HepG2 (cell line): ENCODE measurements around the gene NFIL3. TPM values are rescaled to one million over a fixed set of nuclear protein-coding genes. Genes with fewer than 3 reads are reported as not detected.

Source experiments
- ARID4A ChIP-seq: sonication (generic); formaldehyde crosslinking; IDR thresholded peaks from 2 replicates; pipeline ENCODE4 v1.5.0; 2020; ENCODE audit warnings: mild to moderate bottlenecking, missing genetic modification reagents, borderline replicate concordance
- BATF2 ChIP-seq: sonication (generic); formaldehyde crosslinking; IDR thresholded peaks from 2 replicates; pipeline ENCODE4 v1.8.0; 2022; ENCODE audit warnings: mild to moderate bottlenecking, missing genetic modification reagents, moderate library complexity
- BRCA1 ChIP-seq: sonication (generic); formaldehyde crosslinking; IDR thresholded peaks from 2 replicates; pipeline ENCODE4 v1.4.0; 2020; ENCODE audit warnings: missing genetic modification reagents
- CCAR2 ChIP-seq: fragments of 200-400 bp; formaldehyde crosslinking; optimal IDR thresholded peaks from 2 replicates; pipeline ENCODE3; 2018; ENCODE audit warnings: low read depth, mild to moderate bottlenecking, low read length, moderate library complexity
- HMG20B ChIP-seq: conservative IDR thresholded peaks from 2 replicates; pipeline ENCODE4 v1.6.1; 2016; ENCODE audit warnings: missing genetic modification reagents, missing compliant biosample characterization
- NFIB ChIP-seq: sonication (generic); formaldehyde crosslinking; IDR thresholded peaks from 2 replicates; pipeline ENCODE4 v1.9.0; 2021; ENCODE audit warnings: missing genetic modification reagents, mild to moderate bottlenecking, borderline replicate concordance
- NFYC ChIP-seq: IDR thresholded peaks from 2 replicates; pipeline ENCODE4 v1.6.1; 2016; ENCODE audit warnings: missing genetic modification reagents, missing compliant biosample characterization
- POLR2AphosphoS2 ChIP-seq: IDR thresholded peaks from 2 replicates; pipeline ENCODE4 v1.6.1; 2011; ENCODE audit warnings: low read depth, low read length, improper control_type of control experiment
- SMARCC2 ChIP-seq: fragments of 450-650 bp; IDR thresholded peaks from 2 replicates; pipeline ENCODE4 v1.6.1; 2017; ENCODE audit warnings: antibody characterized with exemption, mild to moderate bottlenecking
- ZC3H4 ChIP-seq: sonication (generic); formaldehyde crosslinking; IDR thresholded peaks from 2 replicates; pipeline ENCODE4 v1.4.0; 2020; ENCODE audit warnings: missing genetic modification reagents, borderline replicate concordance
- ZNF18 ChIP-seq: sonication (generic); formaldehyde crosslinking; IDR thresholded peaks from 2 replicates; pipeline ENCODE4 v1.8.0; 2022; ENCODE audit warnings: mild to moderate bottlenecking, missing genetic modification reagents; ENCODE audit not compliant: insufficient replicate concordance
- ZNF430 ChIP-seq: sonication (generic); formaldehyde crosslinking; IDR thresholded peaks from 2 replicates; pipeline ENCODE4 v1.9.0; 2021; ENCODE audit warnings: mild to moderate bottlenecking, missing genetic modification reagents
- ZNF460 ChIP-seq: sonication (generic); formaldehyde crosslinking; IDR thresholded peaks from 2 replicates; pipeline ENCODE4 v1.5.1; 2020; ENCODE audit warnings: missing genetic modification reagents, mild to moderate bottlenecking, borderline replicate concordance
- ZNF646 ChIP-seq: sonication (generic); formaldehyde crosslinking; IDR thresholded peaks from 2 replicates; pipeline ENCODE4 v1.9.0; 2021; ENCODE audit warnings: mild to moderate bottlenecking, missing genetic modification reagents
- ZNF740 ChIP-seq: sonication (generic); formaldehyde crosslinking; IDR thresholded peaks from 2 replicates; pipeline ENCODE4 v1.4.0; 2020; ENCODE audit warnings: missing genetic modification reagents
- ZSCAN21 ChIP-seq: sonication (generic); formaldehyde crosslinking; IDR thresholded peaks from 2 replicates; pipeline ENCODE4 v1.8.0; 2022; ENCODE audit warnings: mild to moderate bottlenecking, missing genetic modification reagents, moderate library complexity, borderline replicate concordance
- polyA plus RNA-seq, 8 experiments: library from polyadenylated mRNA; depleted of rRNA in 3 of 8; stranded (reverse) in 7 of 8; unstranded in 1 of 8; fragments of >200 nt; fragmentation: Illumina TruSeq in 4 of 8; extraction: Trizol in 4 of 8; gene quantifications; 2 replicates each; pipeline versions ENCODE4 v1.2.1 to v1.2.3, GENCODE V29; 2011 to 2016; ENCODE audit warnings: low read depth in 4 of 8, missing spikeins in 1 of 8, mixed read lengths in 1 of 8; ENCODE audit not compliant: insufficient read depth in 1 of 8
- total RNA-seq, 5 experiments: library from RNA; depleted of rRNA; stranded (reverse); fragments of >200 nt; fragmentation: Illumina TruSeq; extraction: Trizol; gene quantifications; 2 replicates each; pipeline ENCODE4 v1.2.3, GENCODE V29; 2016; ENCODE audit warnings: low read depth in 1 of 5

The NFIL3 gene
- total and polyA plus RNA-seq, 2 of the 13 experiments (the other 11 are each of a cell fraction or from before 2014, with no cell fraction given), result 46.6 to 54.2 TPM

GRCh38 chr9:91395106-91395552 is 28.5 kb downstream of the NFIL3 start (continued):
- peak; percentile 58; the same call in 1 of the 2 replicates for TF ChIP-seq ARID4A (CRISPR knock-in tag)
- no peak for TF ChIP-seq NFIB
- TF ChIP-seq NFYC (CRISPR knock-in tag), result peak; percentile 56; the same call in 1 of the 2 replicates
- TF ChIP-seq CCAR2, result no peak
- peak; percentile 31; the same call in 1 of the 2 replicates for TF ChIP-seq ZNF646 (CRISPR knock-in tag)
- TF ChIP-seq BRCA1, result no peak
- peak; percentile 62; the same call in 1 of the 2 replicates for TF ChIP-seq HMG20B (CRISPR knock-in tag)
- TF ChIP-seq ZC3H4 (CRISPR knock-in tag), result no peak
- no peak for TF ChIP-seq BATF2 (CRISPR knock-in tag)
- no peak for TF ChIP-seq ZNF18 (CRISPR knock-in tag)
- no peak for TF ChIP-seq ZSCAN21 (CRISPR knock-in tag)
- TF ChIP-seq ZNF460 (CRISPR knock-in tag), result no peak; the same call in 1 of the 2 replicates
- TF ChIP-seq SMARCC2, result 0 out of 2 replicates have a peak, but pooled peaks have one; percentile 5
- 0 out of 2 replicates have a peak, but pooled peaks have one; percentile 38 for TF ChIP-seq ZNF740 (CRISPR knock-in tag)
- TF ChIP-seq ZNF430 (CRISPR knock-in tag), result no peak
- TF ChIP-seq POLR2AphosphoS2, result no peak
